GM21786 (cell line): Measurements from ENCODE around the gene ADGRA3.

Experiments
- ATAC-seq: cut with Tn5 transposase; IDR thresholded peaks from one replicate; pipeline ENCODE4 v1.9.1; 2021; ENCODE audit not compliant: unreplicated experiment

ADGRA3 gene

DNA sequence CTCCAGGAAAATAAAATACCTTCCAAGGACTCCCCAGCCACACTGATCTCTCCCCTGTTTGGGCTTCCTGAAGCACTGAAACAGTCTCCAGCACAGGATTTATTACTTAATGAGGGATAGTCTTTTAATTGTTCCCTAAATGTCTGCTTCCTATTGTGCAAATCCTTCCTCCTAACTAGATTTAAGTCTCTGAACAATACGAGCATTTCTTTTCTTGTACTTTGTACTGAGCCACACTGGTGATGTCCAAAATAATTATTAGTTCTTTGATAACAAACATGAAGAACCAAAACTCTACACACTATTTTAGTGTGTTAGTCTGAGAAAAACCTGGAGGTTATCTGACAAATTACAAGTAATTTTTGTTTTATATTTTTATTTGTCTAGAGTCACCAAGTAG lies 5.1 kb downstream of the ADGRA3 start:
- no peak for ATAC-seq

DNA sequence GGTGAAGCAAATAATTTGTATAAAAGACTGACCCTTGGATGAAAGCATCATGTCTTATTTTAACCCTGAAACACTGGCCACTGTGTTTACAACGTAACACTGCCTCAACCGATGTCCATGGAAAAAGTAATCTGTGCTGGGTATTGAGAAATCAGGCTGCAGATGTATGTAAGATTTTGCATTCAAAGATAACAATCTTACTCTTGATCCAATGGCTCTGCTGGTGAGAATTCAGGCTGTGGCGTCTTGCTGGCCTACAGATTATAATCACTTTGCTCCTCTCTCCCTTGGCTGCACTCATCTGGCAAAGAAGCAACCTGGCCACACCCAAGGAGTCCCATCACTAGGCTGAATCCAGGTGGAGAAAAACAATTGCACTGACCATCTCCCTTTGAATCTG lies 7.5 kb downstream of the ADGRA3 start:
- ATAC-seq: no peak

DNA sequence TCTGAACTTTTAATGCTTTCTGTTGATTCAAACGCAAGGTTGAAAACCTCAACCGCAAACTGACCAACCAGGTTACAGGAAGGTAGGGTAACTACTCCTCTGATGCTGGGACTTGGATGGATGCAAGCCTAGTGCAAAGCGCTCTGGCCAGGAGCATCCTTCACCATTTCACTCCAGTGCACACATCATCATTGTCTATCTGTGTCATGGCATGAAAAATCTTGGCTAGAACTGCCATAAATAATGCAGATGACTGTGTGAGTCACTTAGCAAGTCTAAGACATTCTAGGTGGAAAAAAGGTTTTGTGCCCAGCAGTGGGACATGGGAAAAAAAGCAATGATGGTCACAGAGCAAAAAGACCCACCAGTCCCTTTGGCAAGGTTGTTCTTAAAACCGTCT lies 10.9 kb downstream of the ADGRA3 start:
- no peak for ATAC-seq

DNA sequence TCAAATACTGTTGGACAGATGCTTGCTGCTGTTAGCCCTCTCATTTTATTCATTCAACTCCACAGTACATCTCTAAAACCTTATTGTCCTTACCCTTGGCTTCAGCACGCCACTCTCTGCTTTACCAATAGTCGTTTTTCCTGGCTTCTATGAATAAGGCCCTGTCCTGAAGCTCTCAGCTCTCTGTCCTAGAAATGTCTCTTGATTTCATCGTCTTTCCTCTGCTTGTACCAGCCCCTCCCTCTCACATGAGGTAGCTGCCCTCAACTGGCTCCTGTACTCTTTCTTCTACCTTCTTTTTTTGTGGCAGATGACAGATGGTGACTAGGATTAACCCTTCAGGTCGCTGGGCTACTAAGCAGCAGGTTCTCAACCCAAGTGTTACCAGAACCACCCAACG lies 11.4 kb downstream of the ADGRA3 start:
- no peak for ATAC-seq

DNA sequence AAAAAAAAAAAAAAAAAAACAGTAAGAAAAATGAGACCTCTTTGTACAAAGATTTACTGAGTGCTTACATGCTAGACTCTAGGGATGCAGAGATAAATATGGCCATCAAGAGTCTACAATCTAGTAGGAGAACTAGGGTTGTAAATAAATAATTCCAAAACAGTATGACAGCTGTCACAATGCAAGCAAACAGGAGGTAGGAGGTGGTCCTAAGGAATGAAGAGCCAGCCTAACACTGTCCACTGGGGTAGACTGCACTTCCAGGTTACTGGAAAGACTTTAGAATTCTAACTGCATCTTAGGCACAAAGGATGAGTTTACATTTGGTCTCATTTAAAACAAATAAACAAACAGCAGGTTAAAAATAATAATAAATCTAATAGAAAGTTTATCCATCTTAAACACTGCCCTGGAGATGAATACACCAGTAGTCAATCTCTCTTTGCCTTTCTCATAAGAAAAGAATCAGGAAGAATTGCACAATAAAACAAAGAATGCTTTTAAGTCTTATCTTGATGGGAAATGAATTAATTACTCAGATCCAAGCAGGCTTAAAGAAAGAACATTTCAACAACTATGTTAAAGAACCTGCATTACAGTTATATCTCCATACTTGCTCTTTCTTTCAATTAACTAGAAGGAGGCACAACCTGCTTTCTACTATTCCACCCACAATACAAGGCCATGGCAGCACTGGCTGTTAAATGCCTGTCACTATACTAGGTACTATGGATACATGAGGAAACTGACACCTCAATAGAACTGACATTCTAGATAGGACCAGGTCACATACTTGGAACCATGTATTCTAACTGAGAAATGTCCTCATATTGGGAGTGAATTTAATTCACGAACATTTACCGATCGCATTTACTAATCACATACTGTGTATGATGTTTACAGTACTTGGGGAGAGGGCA lies 12.7 kb downstream of the ADGRA3 start:
- no peak for ATAC-seq

DNA sequence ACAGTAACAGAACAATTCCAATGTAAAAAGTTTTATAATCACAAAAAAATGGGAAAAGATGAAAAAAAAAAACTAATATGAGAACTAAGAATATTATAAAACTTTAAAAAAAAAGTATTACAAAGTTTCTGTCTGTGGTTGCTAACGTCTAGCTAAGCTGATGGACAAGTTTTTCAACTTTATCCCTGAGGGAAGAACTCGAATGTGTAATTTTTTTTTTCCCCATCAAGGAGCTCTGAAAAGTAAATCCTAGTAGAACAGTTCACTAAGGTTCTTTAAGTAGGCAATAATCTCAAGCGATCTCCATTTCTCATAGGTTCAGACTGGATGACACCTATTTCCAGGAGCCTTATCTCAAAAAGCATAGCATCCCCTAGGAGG lies 14.2 kb downstream of the ADGRA3 start:
- ATAC-seq: no peak

DNA sequence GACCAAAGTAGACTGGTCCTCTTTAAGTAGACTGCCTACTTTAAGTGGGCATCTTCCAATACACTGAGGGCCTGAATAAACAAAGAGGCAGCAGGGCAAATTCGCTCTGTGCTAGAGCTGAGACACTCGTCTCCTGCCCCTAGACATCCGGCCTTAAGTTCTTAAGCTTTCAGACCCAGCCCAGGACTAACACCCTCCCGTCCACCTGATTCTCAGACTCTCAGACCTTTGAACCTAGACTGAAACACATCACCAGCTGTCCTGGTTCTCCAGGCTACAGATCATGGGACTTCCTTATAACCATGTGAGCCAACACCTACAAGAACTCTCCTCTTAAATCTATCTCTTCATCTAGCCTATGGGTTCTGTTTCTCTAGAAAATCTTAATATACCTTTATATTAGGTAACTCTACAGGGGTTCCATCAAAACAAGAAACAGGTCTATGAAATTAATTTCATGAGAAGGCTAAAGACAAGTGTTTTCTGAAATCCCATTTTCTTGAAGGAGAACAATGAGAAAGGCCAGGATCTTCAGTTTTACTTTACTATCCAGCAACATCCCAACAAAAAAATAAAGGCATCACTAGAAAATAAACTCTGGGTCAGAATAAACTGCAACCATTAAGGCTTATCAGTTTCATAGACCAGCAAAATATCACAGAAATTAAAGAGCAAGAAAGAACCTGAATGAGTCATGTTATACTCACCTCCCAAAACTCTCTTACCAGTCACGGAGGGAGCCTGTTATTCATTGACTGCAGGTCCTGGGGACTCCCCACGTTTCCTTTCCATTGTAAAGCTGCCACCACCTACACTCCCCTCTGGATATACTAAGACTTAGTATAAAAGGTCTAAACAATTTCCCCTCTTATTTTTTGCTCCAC lies 14.8 kb downstream of the ADGRA3 start:
- peak; percentile 54 for ATAC-seq

DNA sequence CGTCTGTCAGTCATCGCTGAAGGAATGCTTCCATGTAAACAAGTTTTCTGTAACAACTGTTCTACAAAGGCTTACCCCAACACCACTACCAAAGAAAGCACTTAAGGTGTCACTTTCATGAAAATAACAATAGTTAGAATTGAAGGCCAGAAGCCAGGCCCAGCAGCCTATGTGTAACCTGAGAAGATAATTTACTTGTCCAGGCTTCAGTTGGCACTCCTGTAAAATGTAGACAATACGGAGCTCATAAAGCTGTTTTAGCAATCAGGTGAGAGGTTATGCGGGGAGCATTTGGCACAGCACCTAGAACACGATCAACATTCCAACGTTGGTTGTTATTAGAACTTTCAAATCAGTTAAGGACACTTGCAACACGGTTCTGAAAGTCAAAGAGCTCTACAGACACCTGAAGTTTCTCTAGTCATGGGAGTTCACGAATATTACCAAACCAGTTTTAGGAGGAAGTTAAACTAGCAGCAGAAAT lies 15.7 kb downstream of the ADGRA3 start:
- no peak for ATAC-seq

DNA sequence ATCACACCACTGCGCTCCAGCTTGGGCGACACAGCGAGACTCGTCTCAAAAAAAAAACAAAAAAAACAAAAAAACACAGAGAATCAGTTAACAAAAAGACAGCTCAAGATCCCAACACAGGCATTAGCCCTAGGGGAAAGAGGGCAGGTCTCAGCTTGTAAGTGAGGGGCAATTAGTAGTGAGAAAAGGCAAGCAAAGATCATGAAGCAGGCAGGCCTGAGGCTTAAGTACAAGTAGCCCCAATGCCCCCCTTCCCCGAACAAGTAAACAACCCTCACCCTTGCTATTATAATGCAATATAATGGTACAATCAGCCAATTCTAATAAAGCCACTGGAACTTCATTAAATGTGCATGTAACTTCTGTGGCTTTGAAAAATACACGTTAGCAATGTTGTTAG lies 17.0 kb downstream of the ADGRA3 start:
- ATAC-seq: no peak

DNA sequence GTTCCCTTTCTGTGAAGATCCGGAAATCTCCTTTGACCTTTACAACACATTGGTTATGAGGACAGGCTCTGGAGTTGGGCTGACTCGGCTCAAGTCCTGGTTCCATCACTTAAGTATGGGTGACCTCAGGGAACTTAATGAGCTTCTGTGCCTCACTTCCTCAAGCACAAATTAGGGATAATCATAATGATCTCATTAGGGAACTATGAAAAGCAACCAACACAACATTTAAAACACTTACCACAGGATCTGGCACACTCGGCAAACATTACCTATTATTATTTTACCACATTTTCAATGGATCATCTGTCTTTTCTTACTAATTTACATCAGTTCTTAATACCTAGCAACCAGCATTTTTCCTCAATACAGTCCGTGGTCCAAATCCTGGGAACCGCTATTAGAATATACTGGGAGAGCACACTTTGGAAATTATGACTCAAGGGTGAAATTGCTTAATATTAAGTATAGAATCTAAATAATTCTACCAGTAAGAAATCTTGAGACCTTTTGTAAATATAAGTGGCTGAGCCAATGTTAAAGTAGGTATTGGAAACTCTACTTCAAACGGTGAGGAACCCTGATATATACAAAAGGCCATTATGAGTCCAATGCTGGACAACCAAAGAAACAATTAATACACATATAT lies 19.6 kb downstream of the ADGRA3 start:
- no peak for ATAC-seq

DNA sequence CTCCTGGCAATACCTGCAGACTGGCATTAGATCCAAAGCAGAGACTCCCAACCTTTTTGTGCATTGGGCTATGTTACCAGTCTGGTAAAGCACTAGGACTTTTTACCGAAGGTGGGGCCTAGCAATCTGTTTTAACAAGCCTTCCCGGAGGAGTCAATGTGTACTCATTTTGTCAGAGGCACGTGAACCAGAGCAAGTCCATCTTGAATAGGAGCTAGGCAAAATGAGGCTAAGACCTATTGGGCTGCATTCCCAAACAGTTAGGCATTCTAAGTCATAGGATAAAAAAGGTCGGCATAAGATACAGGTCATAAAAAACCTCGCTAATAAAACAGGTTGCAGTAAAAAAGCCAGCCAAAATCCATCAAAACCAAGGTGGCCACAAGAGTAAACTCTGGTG lies 22.3 kb downstream of the ADGRA3 start:
- ATAC-seq: no peak

DNA sequence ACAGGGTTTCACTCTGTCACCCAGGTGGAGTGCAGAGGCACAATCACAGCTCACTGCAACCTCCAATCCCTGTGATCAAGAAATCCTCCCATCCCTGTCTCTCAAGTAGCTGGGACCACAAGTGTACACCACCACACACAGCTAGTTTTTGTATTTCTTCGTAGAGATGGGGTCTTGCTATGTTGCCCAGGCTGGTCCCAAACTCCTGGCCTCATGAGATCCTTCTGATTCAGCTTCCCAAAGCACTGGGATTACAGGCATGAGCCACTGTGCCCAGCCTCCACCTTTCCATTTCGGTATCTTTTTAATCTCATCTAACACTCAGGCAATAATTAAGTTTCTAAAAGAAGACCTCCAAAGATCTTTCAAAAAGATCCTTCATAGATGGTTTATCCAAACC lies 22.9 kb downstream of the ADGRA3 start:
- ATAC-seq: no peak

DNA sequence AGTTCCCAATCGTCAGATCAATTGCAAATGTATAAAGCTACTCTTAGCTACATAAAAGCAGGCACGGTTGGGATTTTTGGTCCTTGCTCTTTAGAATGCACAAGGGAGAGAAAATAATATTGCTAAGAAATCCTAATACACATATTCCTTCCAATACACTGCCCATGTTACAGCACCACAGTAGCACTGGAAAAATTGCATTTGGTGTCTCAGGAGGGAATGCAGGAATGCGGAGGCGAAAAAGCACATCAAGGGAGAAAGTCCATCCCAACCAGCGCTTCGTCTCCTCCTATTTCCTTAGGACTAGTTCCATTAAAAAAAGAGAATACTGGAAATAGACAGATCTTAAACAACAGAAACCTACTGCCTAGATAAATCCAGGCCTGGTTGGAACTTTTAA lies 23.9 kb downstream of the ADGRA3 start:
- no peak for ATAC-seq

DNA sequence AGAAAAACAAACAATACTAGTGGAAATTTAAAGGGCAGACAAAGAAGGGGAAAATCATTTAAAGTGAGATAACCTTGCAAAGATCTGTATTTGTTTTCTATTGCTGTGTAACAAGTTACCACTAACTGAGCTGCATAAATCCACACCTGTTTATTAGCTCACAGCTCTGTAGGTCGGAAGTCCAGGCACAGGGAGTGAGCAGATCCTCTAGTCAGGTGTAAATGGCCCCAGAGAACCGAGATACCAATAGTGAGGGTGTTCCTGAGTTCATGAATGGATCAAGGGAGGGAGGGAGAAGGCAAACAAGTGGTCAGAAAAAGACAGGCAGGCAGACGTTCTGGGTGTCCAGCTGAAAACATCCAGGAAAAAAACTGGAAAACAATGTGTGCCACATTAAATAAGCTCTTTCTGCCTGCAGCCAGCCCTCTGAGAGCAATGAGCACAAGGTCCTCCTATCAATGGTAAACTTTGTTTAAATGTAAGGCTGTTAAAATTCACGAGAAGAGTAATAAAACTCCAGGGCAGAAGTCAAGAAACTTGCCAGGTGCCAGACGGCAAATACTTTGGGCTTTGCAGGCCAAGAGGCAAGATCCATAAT lies 25.0 kb downstream of the ADGRA3 start:
- no peak for ATAC-seq

DNA sequence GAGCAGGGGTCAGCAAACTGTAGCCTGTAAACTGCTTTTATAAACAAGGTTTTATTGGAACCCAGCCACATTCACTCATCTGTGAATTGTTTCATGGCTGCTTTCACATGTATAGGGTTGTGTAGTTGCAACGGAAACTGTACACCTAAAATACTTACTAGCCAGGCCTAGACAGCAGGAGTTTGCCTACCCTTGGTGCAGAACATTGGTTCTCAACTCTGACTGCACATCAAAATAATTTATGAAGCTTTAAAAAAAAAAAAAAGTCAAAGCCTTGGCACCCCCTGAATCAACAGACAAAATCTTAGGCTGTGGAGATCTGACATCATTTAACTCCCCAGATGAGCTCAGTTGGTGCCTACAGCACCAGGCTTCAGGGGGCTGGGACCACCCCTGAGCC lies 27.8 kb downstream of the ADGRA3 start:
- no peak for ATAC-seq

DNA sequence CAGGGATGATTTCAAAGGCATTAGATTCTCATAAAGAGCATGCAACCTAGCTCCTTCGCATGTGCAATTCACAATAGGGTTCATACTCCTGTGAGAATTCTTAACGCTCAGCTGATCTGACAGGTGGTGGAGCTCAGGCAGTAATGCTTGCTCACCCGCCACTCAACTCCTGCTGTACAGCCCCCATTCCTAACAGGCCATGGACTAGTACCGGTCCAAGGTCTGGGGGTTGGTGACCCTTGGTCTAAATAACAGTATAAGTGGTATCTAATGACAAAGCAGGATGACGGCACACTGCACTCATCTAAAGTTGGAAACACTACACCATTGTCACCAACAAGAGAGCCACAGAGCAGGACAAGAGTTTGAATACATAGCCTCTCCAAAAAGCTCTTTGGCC lies 28.5 kb downstream of the ADGRA3 start:
- ATAC-seq: no peak

DNA sequence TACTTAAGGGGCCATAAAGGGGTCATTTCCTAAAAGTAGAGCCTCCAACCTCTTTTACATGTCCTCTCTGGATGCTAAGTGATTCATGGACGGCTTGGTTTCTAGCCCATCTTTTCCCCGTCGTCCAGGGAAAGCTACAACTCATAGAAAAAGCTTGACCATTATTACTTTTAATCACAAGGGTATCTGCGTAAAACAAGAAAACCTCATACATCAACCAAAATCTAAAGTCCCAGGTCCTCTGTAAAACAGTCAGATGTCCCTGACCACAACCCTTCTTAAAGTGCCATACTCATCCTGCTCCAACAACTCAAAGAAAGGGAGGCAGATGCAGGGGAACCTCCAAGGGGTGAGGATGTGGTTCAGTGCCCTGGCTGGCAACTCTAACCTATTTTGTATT lies 29.6 kb downstream of the ADGRA3 start:
- ATAC-seq: no peak

DNA sequence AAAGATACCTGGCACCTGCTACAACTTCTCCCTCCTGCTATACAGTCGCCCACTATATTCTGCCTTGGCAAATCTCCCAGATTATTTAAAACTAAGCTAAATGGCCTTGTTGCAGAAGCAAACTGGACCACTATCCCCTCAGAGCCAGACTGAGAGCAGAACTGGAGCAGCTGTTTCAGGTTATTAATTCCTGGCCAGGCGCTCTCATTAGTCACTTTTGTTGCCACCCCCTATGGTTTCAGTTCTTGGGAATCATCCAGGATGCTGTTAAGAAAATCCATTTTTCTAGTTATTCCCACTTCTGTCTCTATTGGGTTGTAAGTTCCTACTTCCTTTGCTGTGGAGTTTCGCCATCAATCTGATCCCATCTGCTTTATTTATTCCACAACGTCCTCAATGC lies 30.1 kb downstream of the ADGRA3 start:
- ATAC-seq: no peak

DNA sequence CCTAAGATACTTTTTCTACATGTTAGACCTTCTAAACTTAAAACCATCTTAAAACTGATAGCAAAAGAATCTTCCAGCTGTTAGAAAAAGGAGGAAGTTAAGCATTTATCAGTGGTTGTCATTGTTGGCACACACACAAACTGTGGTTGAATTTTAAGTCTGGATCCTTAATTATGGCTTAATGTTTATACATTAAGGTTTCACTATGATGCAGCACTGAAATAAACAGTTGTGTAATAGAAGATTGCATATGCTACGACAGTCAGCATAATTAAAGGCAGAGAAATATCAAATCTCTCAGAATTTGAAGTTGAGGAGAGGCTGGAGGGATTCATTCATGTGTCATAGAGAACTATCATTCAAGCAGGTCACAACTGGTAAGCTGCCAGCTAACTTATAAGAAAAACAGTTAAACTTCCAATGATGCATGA lies 32.3 kb downstream of the ADGRA3 start:
- ATAC-seq: no peak

DNA sequence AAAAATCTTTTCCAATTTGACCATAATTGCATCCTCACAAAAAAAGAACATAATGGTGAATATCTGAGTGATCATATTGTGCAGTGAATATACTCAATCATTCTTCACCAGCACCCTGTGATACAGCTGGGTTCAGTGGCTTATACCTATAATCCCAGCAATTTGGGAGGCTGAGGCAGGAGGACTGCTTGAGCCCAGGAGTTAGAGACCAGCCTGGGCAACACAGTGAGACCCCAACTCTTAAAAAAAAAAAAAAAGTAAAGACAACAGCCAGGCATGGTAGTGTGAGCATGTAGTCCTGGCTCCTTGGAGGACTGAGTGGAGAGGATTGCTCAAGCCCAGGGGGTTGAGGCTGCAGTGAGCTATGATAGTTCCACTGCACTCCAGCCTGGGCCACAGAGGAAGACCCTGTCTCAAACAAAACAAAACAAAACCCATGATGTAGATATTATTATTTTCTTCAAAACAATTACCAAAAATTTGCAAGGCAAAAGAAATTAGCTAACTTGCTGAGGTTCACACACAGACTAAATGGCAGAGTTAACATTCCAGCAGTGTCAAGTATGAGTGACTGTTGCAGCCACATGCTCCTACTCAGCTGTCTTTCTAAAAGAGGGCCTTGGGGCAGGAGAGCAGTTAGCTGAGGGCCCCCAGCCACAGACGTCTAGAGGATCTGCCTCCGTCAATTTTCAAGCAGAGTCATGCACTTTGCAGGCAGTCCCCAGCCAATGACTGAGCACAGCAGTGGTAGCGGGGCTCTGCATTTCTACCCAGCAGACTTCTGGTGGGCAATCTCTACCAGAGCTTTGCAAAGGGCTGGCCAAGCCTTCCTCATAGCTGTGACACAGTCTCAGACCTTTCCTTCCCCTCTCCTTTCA lies 33.4 kb downstream of the ADGRA3 start:
- no peak for ATAC-seq
